Ishikawa (cell line): Measurements from ENCODE around the gene VPS41.

Experiments
- CEBPB ChIP-seq: IDR thresholded peaks from 2 replicates; pipeline ENCODE4 v1.6.1; 2012
- CREB1 ChIP-seq: IDR thresholded peaks from 2 replicates; pipeline ENCODE4 v1.6.1; 2012; ENCODE audit warnings: low read depth
- EGR1 ChIP-seq: IDR thresholded peaks from 2 replicates; pipeline ENCODE4 v1.6.1; 2012
- EP300 ChIP-seq: IDR thresholded peaks from 2 replicates; pipeline ENCODE4 v1.6.1; 2012; ENCODE audit warnings: borderline replicate concordance
- FOXM1 ChIP-seq: IDR thresholded peaks from 2 replicates; pipeline ENCODE4 v1.6.1; 2012; ENCODE audit warnings: low read depth, borderline replicate concordance
- NFIC ChIP-seq: IDR thresholded peaks from 2 replicates; pipeline ENCODE4 v1.6.1; 2012
- RAD21 ChIP-seq: IDR thresholded peaks from 2 replicates; pipeline ENCODE4 v1.6.1; 2012; ENCODE audit warnings: low read depth
- TAF1 ChIP-seq: IDR thresholded peaks from 2 replicates; pipeline ENCODE4 v1.6.1; 2012; ENCODE audit warnings: low read depth, mild to moderate bottlenecking
- TCF12 ChIP-seq: IDR thresholded peaks from 2 replicates; pipeline ENCODE4 v1.6.1; 2012; ENCODE audit warnings: low read depth
- TEAD4 ChIP-seq: IDR thresholded peaks from 2 replicates; pipeline ENCODE4 v1.6.1; 2012
- ZBTB7A ChIP-seq: IDR thresholded peaks from 2 replicates; pipeline ENCODE4 v1.6.1; 2012; ENCODE audit warnings: low read depth
- TF ChIP-seq, protein P1 (sequence below): IDR thresholded peaks from 2 replicates; pipeline ENCODE4 v1.6.1; 2012; ENCODE audit warnings: low read depth, mild to moderate bottlenecking
- TF ChIP-seq, protein P2 (sequence below): IDR thresholded peaks from 2 replicates; pipeline ENCODE4 v1.6.1; 2012
- TF ChIP-seq, protein P3 (sequence below): IDR thresholded peaks from 2 replicates; pipeline ENCODE4 v1.6.1; 2012

DNA sequence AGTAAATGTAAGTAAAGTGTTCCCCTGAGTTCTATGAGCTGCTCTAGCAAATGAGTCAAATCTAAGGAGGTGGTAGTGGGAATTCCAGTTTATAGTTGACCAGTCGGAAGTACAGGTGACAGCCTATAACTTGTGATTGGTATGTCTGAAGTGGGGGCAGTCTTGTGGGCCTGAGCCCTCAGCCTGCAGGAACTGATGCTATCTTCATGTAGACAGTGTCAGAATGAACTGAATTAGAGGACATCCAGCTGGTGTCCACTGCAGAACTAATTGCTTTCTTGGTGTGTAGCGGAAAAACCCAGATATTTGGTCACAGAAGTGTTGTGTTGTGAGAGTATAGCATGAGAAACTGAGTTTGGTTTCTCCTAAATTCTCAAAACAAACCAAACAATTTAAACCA lies 150.0 kb downstream of the VPS41 start:
- TF ChIP-seq, protein P1, sequence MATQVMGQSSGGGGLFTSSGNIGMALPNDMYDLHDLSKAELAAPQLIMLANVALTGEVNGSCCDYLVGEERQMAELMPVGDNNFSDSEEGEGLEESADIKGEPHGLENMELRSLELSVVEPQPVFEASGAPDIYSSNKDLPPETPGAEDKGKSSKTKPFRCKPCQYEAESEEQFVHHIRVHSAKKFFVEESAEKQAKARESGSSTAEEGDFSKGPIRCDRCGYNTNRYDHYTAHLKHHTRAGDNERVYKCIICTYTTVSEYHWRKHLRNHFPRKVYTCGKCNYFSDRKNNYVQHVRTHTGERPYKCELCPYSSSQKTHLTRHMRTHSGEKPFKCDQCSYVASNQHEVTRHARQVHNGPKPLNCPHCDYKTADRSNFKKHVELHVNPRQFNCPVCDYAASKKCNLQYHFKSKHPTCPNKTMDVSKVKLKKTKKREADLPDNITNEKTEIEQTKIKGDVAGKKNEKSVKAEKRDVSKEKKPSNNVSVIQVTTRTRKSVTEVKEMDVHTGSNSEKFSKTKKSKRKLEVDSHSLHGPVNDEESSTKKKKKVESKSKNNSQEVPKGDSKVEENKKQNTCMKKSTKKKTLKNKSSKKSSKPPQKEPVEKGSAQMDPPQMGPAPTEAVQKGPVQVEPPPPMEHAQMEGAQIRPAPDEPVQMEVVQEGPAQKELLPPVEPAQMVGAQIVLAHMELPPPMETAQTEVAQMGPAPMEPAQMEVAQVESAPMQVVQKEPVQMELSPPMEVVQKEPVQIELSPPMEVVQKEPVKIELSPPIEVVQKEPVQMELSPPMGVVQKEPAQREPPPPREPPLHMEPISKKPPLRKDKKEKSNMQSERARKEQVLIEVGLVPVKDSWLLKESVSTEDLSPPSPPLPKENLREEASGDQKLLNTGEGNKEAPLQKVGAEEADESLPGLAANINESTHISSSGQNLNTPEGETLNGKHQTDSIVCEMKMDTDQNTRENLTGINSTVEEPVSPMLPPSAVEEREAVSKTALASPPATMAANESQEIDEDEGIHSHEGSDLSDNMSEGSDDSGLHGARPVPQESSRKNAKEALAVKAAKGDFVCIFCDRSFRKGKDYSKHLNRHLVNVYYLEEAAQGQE: no peak
- TF ChIP-seq RAD21 (no peak), EP300 (no peak), NFIC (no peak), CEBPB (no peak), ZBTB7A (no peak), CREB1 (no peak), TCF12 (no peak), TAF1 (no peak), EGR1 (no peak), TEAD4 (no peak), FOXM1 (no peak)
- TF ChIP-seq, protein P2, sequence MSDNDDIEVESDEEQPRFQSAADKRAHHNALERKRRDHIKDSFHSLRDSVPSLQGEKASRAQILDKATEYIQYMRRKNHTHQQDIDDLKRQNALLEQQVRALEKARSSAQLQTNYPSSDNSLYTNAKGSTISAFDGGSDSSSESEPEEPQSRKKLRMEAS: no peak
- TF ChIP-seq, protein P3, sequence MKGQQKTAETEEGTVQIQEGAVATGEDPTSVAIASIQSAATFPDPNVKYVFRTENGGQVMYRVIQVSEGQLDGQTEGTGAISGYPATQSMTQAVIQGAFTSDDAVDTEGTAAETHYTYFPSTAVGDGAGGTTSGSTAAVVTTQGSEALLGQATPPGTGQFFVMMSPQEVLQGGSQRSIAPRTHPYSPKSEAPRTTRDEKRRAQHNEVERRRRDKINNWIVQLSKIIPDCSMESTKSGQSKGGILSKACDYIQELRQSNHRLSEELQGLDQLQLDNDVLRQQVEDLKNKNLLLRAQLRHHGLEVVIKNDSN: no peak
